Peyer's patch (tissue), 4 donors: ENCODE measurements around the gene TYMP. TPM values are rescaled to one million over a fixed set of nuclear protein-coding genes. Genes with fewer than 3 reads are reported as not detected.

Experiments used
- DNase-seq, 3 donors: peaks; one replicate each; pipeline ENCODE4 v3.0.0-alpha.2; 2017 to 2019
- H3K27ac ChIP-seq, 4 donors: fragments of 200-600 bp; sonication (generic); one replicate each; pipeline ENCODE4 v1.5.1; 2016 to 2019
- H3K27me3 ChIP-seq, 2 donors: fragments of 200-600 bp; sonication (generic); one replicate each; pipeline ENCODE4 v1.5.1; 2019
- H3K36me3 ChIP-seq, 3 donors: fragments of 200-600 bp; sonication (generic); one replicate each; pipeline ENCODE4 v1.5.1; 2016 to 2019
- H3K4me1 ChIP-seq, 4 donors: fragments of 200-600 bp; sonication (generic); one replicate each; pipeline ENCODE4 v1.5.1; 2016 to 2019
- H3K4me3 ChIP-seq, 4 donors: fragments of 200-600 bp; sonication (generic); 1 replicate in 3 of 4; 2 replicates in 1 of 4; pipeline ENCODE4 v1.5.1; 2016 to 2019; ENCODE audit warnings: mild to moderate bottlenecking in 1 of 4
- H3K9me3 ChIP-seq, 4 donors: fragments of 200-600 bp; sonication (generic); one replicate each; pipeline ENCODE4 v1.5.1; 2016 to 2019; ENCODE audit warnings: mild to moderate bottlenecking in 1 of 4
- POLR2A ChIP-seq, 2 donors: fragments of 450-650 bp; IDR thresholded peaks; one replicate each; pipeline ENCODE4 v1.5.1; 2017; ENCODE audit warnings: antibody characterized with exemption in 2 of 2, mild to moderate bottlenecking in 2 of 2, moderate library complexity in 2 of 2
- total RNA-seq, 4 donors: library from RNA; depleted of rRNA; stranded (reverse); fragments of >200 nt; gene quantifications; one replicate each; pipeline ENCODE4 v1.1.0, GENCODE V29; 2016
- TF ChIP-seq, protein P1 (sequence below), 6 experiments: fragments of 450-650 bp in 4 of 6; fragments of 200-600 bp in 2 of 6; sonication (generic) in 1 of 6; IDR thresholded peaks; one replicate each; pipeline ENCODE4 v1.5.1; 2017 to 2019; ENCODE audit warnings: antibody characterized with exemption in 6 of 6, mild to moderate bottlenecking in 3 of 6, moderate library complexity in 1 of 6

TYMP gene
- total RNA-seq, 4 donors from 2014 or later: 53.5 to 93.9 (median 88.3) TPM

DNA sequence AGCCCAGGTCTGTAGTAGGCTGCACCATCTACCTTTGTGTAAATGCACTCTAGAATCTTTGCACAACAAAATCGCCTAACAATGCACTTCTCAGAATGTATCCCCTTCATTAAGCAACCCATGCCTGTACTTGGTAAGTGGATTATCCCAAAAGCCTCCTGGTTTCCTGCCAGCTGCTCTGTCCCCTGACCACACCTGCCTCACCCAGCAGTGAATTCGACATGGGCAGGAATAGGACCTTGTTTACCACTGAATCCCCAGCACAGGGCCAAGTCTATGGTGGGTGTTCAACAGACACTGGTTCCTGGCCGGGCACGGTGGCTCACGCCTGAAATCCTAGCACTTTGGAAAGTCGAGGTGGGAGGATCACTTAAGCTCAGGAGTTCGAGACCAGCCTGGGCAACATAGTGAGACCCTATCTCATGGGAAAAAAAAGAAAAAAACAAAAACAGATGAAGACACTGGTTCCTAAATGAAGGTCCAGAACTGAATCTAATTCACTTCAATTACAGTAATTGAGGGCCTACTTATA, 38.0 kb upstream of the TYMP start:
- no peak overlapping the region for H3K27ac ChIP-seq
- peaks cover 0 to 31% (median 0%) of the 10 kb centered on the region in 3 donors for H3K36me3 ChIP-seq
- no peaks in the 10 kb centered on the region for H3K9me3 ChIP-seq
- no peak overlapping the region for H3K4me3 ChIP-seq
- no peaks in the 10 kb centered on the region for H3K27me3 ChIP-seq
- no peak for TF ChIP-seq POLR2A (IDR thresholded peaks at IDR 0.05)
- TF ChIP-seq, protein P1, sequence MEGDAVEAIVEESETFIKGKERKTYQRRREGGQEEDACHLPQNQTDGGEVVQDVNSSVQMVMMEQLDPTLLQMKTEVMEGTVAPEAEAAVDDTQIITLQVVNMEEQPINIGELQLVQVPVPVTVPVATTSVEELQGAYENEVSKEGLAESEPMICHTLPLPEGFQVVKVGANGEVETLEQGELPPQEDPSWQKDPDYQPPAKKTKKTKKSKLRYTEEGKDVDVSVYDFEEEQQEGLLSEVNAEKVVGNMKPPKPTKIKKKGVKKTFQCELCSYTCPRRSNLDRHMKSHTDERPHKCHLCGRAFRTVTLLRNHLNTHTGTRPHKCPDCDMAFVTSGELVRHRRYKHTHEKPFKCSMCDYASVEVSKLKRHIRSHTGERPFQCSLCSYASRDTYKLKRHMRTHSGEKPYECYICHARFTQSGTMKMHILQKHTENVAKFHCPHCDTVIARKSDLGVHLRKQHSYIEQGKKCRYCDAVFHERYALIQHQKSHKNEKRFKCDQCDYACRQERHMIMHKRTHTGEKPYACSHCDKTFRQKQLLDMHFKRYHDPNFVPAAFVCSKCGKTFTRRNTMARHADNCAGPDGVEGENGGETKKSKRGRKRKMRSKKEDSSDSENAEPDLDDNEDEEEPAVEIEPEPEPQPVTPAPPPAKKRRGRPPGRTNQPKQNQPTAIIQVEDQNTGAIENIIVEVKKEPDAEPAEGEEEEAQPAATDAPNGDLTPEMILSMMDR (IDR thresholded peaks at IDR 0.05): no peak
- peaks cover 0 to 8% (median 6%) of the 10 kb centered on the region in 4 donors for H3K4me1 ChIP-seq
- DNase-seq: no peak

DNA sequence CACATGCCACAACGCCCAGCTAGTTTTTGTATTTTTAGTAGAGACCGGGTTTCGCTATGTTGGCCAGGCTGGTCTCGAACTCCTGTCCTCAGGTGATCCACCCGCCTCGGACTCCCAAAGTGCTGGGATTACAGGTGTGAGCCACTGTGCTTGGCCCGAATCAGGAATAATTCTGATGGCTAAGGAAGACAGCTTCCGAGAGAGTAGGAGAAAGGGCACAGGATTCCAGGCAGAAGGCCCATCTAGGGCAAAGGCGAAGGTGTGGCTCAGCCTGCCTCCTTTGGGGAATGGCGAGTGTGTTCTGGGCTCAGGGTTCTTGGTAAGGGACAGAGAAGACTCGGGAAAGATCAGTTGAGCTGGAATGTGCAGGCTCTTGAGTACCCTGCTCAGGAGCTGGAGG, 34.5 kb upstream of the TYMP start:
- no peak overlapping the region for H3K4me3 ChIP-seq
- H3K4me1 ChIP-seq: peaks cover 0 to 8% (median 6%) of the 10 kb centered on the region in 4 donors
- H3K9me3 ChIP-seq: no peaks in the 10 kb centered on the region
- H3K27ac ChIP-seq: peak overlapping the region in 1 of 4 donors; percentile 78
- DNase-seq: no peak
- TF ChIP-seq, protein P1 (IDR thresholded peaks at IDR 0.05): no peak
- TF ChIP-seq POLR2A (IDR thresholded peaks at IDR 0.05): no peak
- H3K27me3 ChIP-seq: no peaks in the 10 kb centered on the region
- H3K36me3 ChIP-seq: peaks cover 0 to 4% (median 0%) of the 10 kb centered on the region in 3 donors

DNA sequence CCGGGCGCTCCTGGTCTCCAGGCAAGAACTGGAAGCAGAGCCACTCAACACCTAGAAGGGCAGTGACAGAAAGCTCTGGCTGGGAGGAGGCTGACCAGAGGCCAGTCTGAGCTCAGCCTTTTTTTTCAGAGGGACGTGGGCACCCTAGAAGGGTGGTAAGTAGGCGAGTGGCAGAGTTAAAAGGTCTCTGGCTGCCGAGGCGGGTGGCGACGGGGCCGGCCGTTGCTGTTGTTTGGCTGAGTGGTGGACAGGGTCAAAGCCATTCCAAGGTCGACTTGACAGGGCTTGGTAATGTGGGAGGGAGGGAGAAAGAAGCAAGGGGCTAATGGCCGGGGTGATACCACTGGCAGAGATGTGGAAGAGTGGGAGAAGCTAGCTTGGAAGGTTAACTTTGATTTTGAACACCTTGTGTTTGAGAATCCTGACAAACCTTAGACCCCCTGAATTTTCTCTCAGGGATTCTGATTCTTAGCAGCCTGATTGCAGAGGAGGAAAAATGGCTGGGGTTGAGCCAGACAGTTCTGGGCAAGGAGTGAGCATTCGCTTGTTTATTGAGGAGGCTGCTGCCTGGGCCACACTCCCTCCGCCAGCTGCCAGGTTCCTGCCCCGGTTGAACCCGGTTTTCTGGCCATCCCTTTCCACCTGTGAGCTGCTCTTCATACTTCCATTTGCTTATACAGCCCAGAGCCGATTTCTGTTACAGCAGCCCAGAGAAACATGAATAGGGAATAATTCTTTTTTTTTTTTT, 33.8 kb upstream of the TYMP start:
- Histone ChIP-seq H3K27me3 (no peaks in the 10 kb centered on the region), H3K4me3 (peak overlapping the region; percentile 45 to 66 (median 60)), H3K9me3 (no peaks in the 10 kb centered on the region), H3K27ac (peak overlapping the region; percentile 66 to 84 (median 74)), H3K4me1 (peaks cover 0 to 8% (median 6%) of the 10 kb centered on the region in 4 donors), H3K36me3 (peaks cover 0 to 4% (median 0%) of the 10 kb centered on the region in 3 donors)
- no peak for DNase-seq
- TF ChIP-seq, protein P1 (IDR thresholded peaks at IDR 0.05): no peak
- no peak for TF ChIP-seq POLR2A (IDR thresholded peaks at IDR 0.05)

DNA sequence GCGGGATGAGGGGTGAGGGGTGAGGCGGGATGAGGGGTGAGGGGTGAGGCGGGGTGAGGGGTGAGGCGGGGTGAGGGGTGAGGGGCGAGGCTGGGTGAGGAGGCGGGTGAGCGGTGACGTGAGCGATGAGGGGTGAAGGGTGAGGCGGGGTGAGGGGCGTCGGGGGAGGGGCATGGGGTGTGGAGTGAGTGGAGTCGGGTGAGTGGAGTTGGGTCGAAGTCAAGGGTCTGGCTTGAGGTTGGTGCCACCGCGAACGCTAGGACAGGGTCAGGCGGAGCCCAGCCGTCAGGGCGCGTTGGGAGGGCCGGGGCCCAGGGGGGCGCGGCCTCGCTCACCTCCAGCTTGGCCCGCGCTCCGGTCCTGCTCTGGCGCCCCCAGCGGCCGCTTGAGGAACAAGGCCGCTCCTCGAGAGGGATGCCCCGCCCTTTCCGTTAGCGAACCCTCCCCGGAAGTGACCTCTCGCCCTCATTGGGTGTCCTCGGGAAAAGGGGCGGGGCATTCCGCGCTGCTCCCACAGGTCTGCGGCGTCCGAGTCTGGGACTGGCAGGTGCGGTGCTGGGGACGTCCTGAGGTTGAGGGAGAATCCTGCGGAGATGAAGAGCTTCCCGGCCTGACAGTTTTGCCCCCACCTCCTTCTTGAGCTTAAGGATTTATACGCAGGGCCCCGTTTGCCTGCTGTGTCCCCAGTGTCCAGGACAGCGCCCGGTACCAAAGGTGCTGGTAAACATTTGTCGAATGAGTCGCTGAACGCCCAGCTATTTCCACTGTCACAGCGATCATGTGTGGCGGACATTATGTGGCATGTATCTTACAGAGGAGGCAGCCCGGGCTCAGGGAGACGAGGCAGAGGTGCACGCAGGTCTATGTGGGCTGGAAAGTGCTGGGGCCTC, 33.0 kb upstream of the TYMP start, which contains the start of gene SYCE3:
Gene SYCE3 (minus strand): TSS at position 397 of the 890 bp plus-strand sequence. CDS start 6,514 bp downstream, outside the sequence.
- Histone ChIP-seq H3K36me3 (peaks cover 0 to 2% (median 0%) of the 10 kb centered on the region in 3 donors), H3K27me3 (no peaks in the 10 kb centered on the region), H3K9me3 (no peaks in the 10 kb centered on the region), H3K4me1 (peaks cover 0 to 8% (median 6%) of the 10 kb centered on the region in 4 donors), H3K27ac (peak within 1 kb of the TSS; percentile 66 to 84 (median 74)), H3K4me3 (peak within 1 kb of the TSS; percentile 45 to 66 (median 60))
- TF ChIP-seq POLR2A (IDR thresholded peaks at IDR 0.05): peak; percentile 94
- TF ChIP-seq, protein P1 (IDR thresholded peaks at IDR 0.05): peak; percentile 96 to 100 (median 98)
- peak; percentile 99 for DNase-seq
